Mesothelial cell of epicardium (in vitro differentiated cells): ENCODE results near the gene CMTM4. TPM values are rescaled to one million over a fixed set of nuclear protein-coding genes. Genes with fewer than 3 reads are reported as not detected.
A peak's percentile ranks its signal among the peaks of the same experiment; 100 is the strongest.

Experiments
- DNase-seq, 2 experiments: peaks; one replicate each; pipeline ENCODE4 v3.0.0; 2021; ENCODE audit warnings: low spot score in 2 of 2; ENCODE audit not compliant: unreplicated experiment in 2 of 2
- H3K27ac Mint-ChIP-seq: 2 replicates; pipeline ENCODE4 v1.8.0; 2021; ENCODE audit warnings: mixed read lengths
- H3K27me3 Mint-ChIP-seq: 2 replicates; pipeline ENCODE4 v1.8.0; 2021; ENCODE audit warnings: low read depth, mixed read lengths
- H3K36me3 Mint-ChIP-seq: 2 replicates; pipeline ENCODE4 v1.8.0; 2021; ENCODE audit warnings: mixed read lengths
- H3K4me1 Mint-ChIP-seq: 2 replicates; pipeline ENCODE4 v1.8.0; 2021; ENCODE audit warnings: mixed read lengths
- H3K4me3 Mint-ChIP-seq: 2 replicates; pipeline ENCODE4 v1.8.0; 2021; ENCODE audit warnings: mild to moderate bottlenecking, moderate library complexity, mixed read lengths
- H3K9me3 Mint-ChIP-seq: 2 replicates; pipeline ENCODE4 v1.8.0; 2021; ENCODE audit warnings: mixed read lengths
- CTCF ChIP-seq: fragments of 200-600 bp; sonication (generic); IDR thresholded peaks from one replicate; pipeline ENCODE4 v1.5.0; 2021; ENCODE audit warnings: antibody characterized with exemption; ENCODE audit not compliant: unreplicated experiment
- total RNA-seq: library from RNA; stranded (reverse); gene quantifications from 3 replicates; pipeline ENCODE4 v1.2.1, GENCODE V29; 2021

CMTM4 gene
- total RNA-seq, 1 donor from 2014 or later = 63.4 TPM

GRCh38 chr16:66652661-66653360 is 43.7 kb downstream of the CMTM4 start:
- H3K4me3 Mint-ChIP-seq = no peak overlapping the region
- no peak for DNase-seq
- no peaks in the 10 kb centered on the region for H3K36me3 Mint-ChIP-seq
- TF ChIP-seq CTCF = no peak
- no peaks in the 10 kb centered on the region for H3K27me3 Mint-ChIP-seq
- peaks cover 10% of the 10 kb centered on the region for H3K4me1 Mint-ChIP-seq
- H3K9me3 Mint-ChIP-seq = no peaks in the 10 kb centered on the region
- no peak overlapping the region for H3K27ac Mint-ChIP-seq

DNA sequence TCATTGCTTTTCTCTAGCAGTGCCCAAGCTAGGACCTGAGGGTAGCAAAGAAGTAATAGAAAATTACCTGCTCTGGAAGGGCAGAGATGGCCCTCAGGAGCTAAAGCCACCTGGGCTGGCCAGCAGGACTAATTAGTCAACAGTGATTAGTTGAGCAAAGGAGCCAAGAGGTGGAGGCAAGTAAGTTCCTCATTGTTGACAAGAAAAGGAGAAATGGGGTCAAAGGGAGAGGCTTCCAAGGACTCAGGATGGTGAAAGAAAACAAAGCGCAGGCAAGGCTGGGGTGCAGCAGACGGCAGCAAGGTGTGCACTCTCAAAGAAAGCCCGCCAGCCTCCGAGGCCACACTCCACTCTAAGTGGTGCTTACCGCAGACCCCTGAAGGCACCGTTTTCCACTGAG is 44.6 kb downstream of the CMTM4 start:
- no peaks in the 10 kb centered on the region for H3K36me3 Mint-ChIP-seq
- DNase-seq = no peak
- no peaks in the 10 kb centered on the region for H3K27me3 Mint-ChIP-seq
- no peak for TF ChIP-seq CTCF
- H3K27ac Mint-ChIP-seq = no peak overlapping the region
- no peaks in the 10 kb centered on the region for H3K9me3 Mint-ChIP-seq
- peaks cover 10% of the 10 kb centered on the region for H3K4me1 Mint-ChIP-seq
- H3K4me3 Mint-ChIP-seq = no peak overlapping the region

DNA sequence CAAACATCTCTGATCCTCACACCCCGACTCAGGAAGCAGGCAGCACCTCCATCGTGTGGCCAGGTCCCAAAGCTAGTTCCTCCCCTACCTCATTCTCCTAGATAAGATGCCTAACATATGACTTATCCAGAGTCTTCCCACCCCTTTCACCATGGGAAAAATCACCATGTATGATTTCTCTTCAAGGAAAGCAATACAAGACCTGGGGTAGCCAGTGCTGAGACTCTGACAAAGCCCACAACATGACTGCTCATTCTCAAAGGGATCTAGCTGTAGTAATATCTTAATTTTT is 45.1 kb downstream of the CMTM4 start:
- H3K36me3 Mint-ChIP-seq = no peaks in the 10 kb centered on the region
- H3K27ac Mint-ChIP-seq = no peak overlapping the region
- no peak for TF ChIP-seq CTCF
- no peaks in the 10 kb centered on the region for H3K9me3 Mint-ChIP-seq
- no peak for DNase-seq
- H3K4me1 Mint-ChIP-seq = peaks cover 10% of the 10 kb centered on the region
- no peaks in the 10 kb centered on the region for H3K27me3 Mint-ChIP-seq
- H3K4me3 Mint-ChIP-seq = peak overlapping the region; percentile 64

DNA sequence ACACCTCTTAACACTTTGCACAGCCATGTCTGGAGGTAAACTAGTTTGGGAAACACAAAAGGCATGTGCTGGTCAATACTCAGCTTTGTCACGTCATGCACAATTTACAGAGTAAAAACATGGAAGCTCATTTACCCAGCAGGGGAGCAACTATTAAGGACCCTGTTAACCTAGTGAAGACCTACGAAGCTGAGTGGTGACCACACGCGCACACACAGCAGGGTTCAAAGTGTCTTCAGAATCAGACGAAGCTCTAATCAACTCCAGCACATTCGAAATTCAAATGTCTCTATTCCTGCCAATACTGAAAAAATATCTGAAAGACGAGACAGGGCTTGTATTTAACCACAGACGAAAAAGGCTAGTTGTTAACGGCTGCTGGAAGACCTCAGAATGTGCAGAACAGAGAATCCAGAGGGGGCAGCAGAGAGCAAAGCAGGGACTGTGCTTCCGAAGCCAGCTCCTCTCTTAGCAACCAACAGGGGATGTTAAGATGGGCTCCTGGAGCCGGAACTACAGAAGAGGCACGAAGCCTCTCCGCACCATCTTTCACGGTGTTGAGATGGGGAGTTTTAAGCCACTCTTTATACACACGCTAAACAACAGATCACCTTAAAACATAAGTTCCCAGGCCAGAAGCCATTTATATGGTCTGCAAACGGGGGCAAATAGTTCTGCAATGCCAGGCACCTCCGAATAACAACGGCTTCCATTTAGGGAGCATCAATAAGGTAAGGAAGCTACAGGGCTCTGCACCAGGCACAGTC is 45.7 kb downstream of the CMTM4 start:
- Mint-ChIP-seq H3K9me3 (no peaks in the 10 kb centered on the region), H3K4me1 (peaks cover 10% of the 10 kb centered on the region), H3K4me3 (peak overlapping the region; percentile 64), H3K27ac (peak overlapping the region; percentile 35), H3K36me3 (no peaks in the 10 kb centered on the region), H3K27me3 (no peaks in the 10 kb centered on the region)
- DNase-seq = peak; percentile 55 to 85
- peak; percentile 71 for TF ChIP-seq CTCF

DNA sequence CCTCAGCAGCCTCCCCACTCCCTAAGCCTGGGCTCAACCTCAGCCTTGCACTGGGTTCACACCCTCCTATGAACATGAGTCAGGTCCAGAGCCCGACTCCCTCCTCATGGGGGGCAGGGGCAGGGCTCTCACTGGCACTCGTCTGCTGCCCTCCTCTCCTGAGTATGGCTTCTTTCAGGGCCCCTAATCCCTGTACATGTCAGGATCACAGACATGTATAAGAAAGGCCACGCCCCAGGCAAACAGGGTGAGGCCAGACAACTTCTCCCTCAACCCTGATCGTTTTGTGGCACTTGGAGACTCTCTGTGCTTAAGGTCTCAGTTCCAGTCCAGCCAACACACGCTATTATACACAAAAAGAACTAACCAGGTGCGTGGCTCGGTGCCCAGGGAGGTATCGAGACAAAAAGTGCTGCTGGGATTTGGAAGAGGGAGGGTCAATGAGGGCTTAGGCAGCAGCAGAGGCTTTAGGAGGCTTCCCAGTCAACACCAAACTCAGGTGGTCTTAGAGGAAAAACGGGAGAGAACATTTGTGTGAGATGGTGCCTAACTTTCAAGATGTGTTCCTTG is 46.8 kb downstream of the CMTM4 start:
- no peak for DNase-seq
- Mint-ChIP-seq H3K9me3 (no peaks in the 10 kb centered on the region), H3K4me3 (no peak overlapping the region), H3K4me1 (peaks cover 10% of the 10 kb centered on the region), H3K27ac (no peak overlapping the region), H3K36me3 (no peaks in the 10 kb centered on the region), H3K27me3 (no peaks in the 10 kb centered on the region)
- TF ChIP-seq CTCF = no peak
